Measurements from ENCODE around the gene GAS7. TPM values are rescaled to one million over a fixed set of nuclear protein-coding genes. Genes with fewer than 3 reads are reported as not detected.
A peak's percentile ranks its signal among the peaks of the same experiment; 100 is the strongest.
"Not testable (repeated sequence)": the region's sequence is repeated elsewhere in the genome, so short reads cannot be mapped to it uniquely, and the experiment has no call there.

Gene GAS7
- total and polyA plus RNA-seq, 12 donors: 19.8 to 111 (median 61.8) TPM

GRCh38 chr17:10013365-10014112 is 184.9 kb downstream of the GAS7 start:
- Histone ChIP-seq H3K9me3 (no peaks in the 10 kb centered on the region), H3K36me3 (no peaks in the 10 kb centered on the region), H3K27ac (peak overlapping the region in 4 of 10 donors; percentile 4 to 68 (median 36)), H3K4me3 (no peak overlapping the region), H3K27me3 (no peaks in the 10 kb centered on the region), H3K4me1 (peaks cover 0 to 57% (median 15%) of the 10 kb centered on the region in 9 donors)
- intact Hi-C loops (cut with DNase I): no loop called here
- 66 to 70% methylated on average over 9 of the region's 9 CpGs for WGBS, 2 donors
- ATAC-seq (peak in 6 of 8 donors; percentile 38 to 54 (median 40)), DNase-seq (no peak)
- no peak for TF ChIP-seq CTCF (IDR thresholded peaks at IDR 0.05)

GRCh38 chr17:10010752-10011151 is 187.7 kb downstream of the GAS7 start:
- no peak overlapping the region for H3K4me3 ChIP-seq
- H3K27me3 ChIP-seq: no peaks in the 10 kb centered on the region
- no peaks in the 10 kb centered on the region for H3K36me3 ChIP-seq
- DNase-seq (no peak), ATAC-seq (no peak)
- no peaks in the 10 kb centered on the region for H3K9me3 ChIP-seq
- 33 to 45% methylated on average over 2 of the region's 2 CpGs for WGBS, 2 donors
- intact Hi-C loops (cut with DNase I): no loop called here
- no peak for TF ChIP-seq CTCF (IDR thresholded peaks at IDR 0.05)
- H3K4me1 ChIP-seq: peaks cover 0 to 35% (median 9%) of the 10 kb centered on the region in 9 donors
- H3K27ac ChIP-seq: no peak overlapping the region

GRCh38 chr17:10003705-10004104 is 194.7 kb downstream of the GAS7 start:
- no peaks in the 10 kb centered on the region for H3K9me3 ChIP-seq
- intact Hi-C loops (cut with DNase I): no loop called here

GRCh38 chr17:10002567-10003360 is 195.6 kb downstream of the GAS7 start:
- H3K9me3 ChIP-seq; DNase-seq; H3K27me3 ChIP-seq; intact Hi-C loops (cut with DNase I); H3K27ac ChIP-seq; ATAC-seq; H3K36me3 ChIP-seq; H3K4me3 ChIP-seq: not testable (repeated sequence)
- 83 to 84% methylated on average over 8 of the region's 8 CpGs for WGBS, 2 donors
- peaks cover 0 to 20% (median 13%) of the 10 kb centered on the region in 9 donors for H3K4me1 ChIP-seq

More at GRCh38 chr17:10003705-10004104, 194.7 kb downstream of the GAS7 start:
- no peak for DNase-seq
- ATAC-seq: peak in 2 of 8 donors; percentile 10 to 25
- no peaks in the 10 kb centered on the region for H3K27me3 ChIP-seq
- H3K27ac ChIP-seq: no peak overlapping the region
- TF ChIP-seq CTCF (IDR thresholded peaks at IDR 0.05): no peak
- H3K36me3 ChIP-seq: no peaks in the 10 kb centered on the region
- H3K4me3 ChIP-seq: no peak overlapping the region
- 61 to 63% methylated on average over 7 of the region's 7 CpGs for WGBS, 2 donors
- peaks cover 0 to 20% (median 13%) of the 10 kb centered on the region in 9 donors for H3K4me1 ChIP-seq

All from heart right ventricle (tissue), 16 donors.